ENCODE measurements around the gene WDR6. TPM values are rescaled to one million over a fixed set of nuclear protein-coding genes. Genes with fewer than 3 reads are reported as not detected.
A peak's percentile ranks its signal among the peaks of the same experiment; 100 is the strongest.

WDR6 gene
- total and polyA plus RNA-seq, 10 of the 15 experiments (the other 5 are each of a cell fraction or from before 2014, with no cell fraction given): 21.3 to 169 (median 107) TPM

- WGBS (ENCODE audit: insufficient coverage, insufficient replicate concordance, low lambda C conversion rate, missing lambda C conversion rate): 2% methylated on average over 12 of the region's 12 CpGs
- CTCF ChIA-PET: interaction anchor here (0.5 to 5.9 kb wide), 10 partner anchors 9 to 584 kb away, joined by 3 to 83 read pairs (median 6); partner anchors contain the start of genes IMPDH2, KLHDC8B, P4HTM and QRICH1
- H3K9me3 ChIP-seq (replicated peaks; ENCODE audit: control insufficient read depth, insufficient read depth, low read length): no peaks in the 10 kb centered on the region
- no TSS peak for BruUV-seq (replicated peaks)
- no peak overlapping the region; the same call in 1 of the 2 replicates for H2AFZ ChIP-seq (ENCODE audit: control insufficient read depth, low read depth, low read length)
- FAIRE-seq (no peak), DNase-seq (ENCODE audit: low read depth, low spot score) (no peak), ATAC-seq (no peak)
- in situ Hi-C loops (cut with MboI) (no loop called here), intact Hi-C loops (cut with micrococcal nuclease; ENCODE audit: unreplicated experiment) (loop anchor here (2.0 to 10.0 kb wide), 4 partner anchors 29 to 655 kb away; partner anchors contain the start of genes APEH, P4HTM, QRICH1 and USP4)
- TF ChIP-seq SMAD5 (IDR thresholded peaks at IDR 0.05; ENCODE audit: low read depth) (0 out of 2 replicates have a peak, but pooled peaks have one; percentile 18), IKZF1 (conservative IDR thresholded peaks at IDR 0.05) (0 out of 2 replicates have a peak, but pooled peaks have one; percentile 14), RAD21 (IDR thresholded peaks at IDR 0.05; ENCODE audit: insufficient read depth, low read depth, low read length) (no peak), TARDBP (IDR thresholded peaks at IDR 0.05; ENCODE audit: borderline replicate concordance) (no peak), WRNIP1 (IDR thresholded peaks at IDR 0.05; ENCODE audit: borderline replicate concordance, low read depth, low read length) (0 out of 2 replicates have a peak, but pooled peaks have one; percentile 77)
- H3K4me3 ChIP-seq: peak overlapping the region; percentile 95
- H4K20me1 ChIP-seq (ENCODE audit: control insufficient read depth, insufficient read depth): no peaks in the 10 kb centered on the region
- peaks cover 41% of the 10 kb centered on the region for H3K79me2 ChIP-seq (ENCODE audit: control insufficient read depth, insufficient read depth, low read length)
- H3K27ac ChIP-seq (ENCODE audit: control insufficient read depth, insufficient read depth): peak overlapping the region; percentile 94
- POLR2A ChIA-PET: interaction anchor here (0.5 to 4.3 kb wide), 14 partner anchors 9 to 450 kb away, joined by 3 to 69 read pairs (median 5); partner anchors contain the start of genes DAG1, IMPDH2, P4HTM and QRICH1
- SMC1A ChIA-PET (ENCODE audit: uncharacterized antibody, unreplicated experiment): interaction anchor here (0.6 to 4.2 kb wide), 7 partner anchors 10 to 584 kb away, joined by 3 to 21 read pairs (median 3); partner anchors contain the start of genes IMPDH2, QRICH1 and WDR6
- peaks cover 13% of the 10 kb centered on the region for H3K4me1 ChIP-seq (ENCODE audit: control insufficient read depth, insufficient read depth, low read length)
- RAD21 ChIA-PET (ENCODE audit: unreplicated experiment): interaction anchor here (0.7 to 4.1 kb wide), 8 partner anchors 9 to 555 kb away, joined by 3 to 40 read pairs (median 4); partner anchors contain the start of genes QRICH1, USP4 and WDR6
- peak overlapping the region; percentile 81 for H3K9ac ChIP-seq (ENCODE audit: control insufficient read depth, insufficient read depth, low read length)
- no peaks in the 10 kb centered on the region for H3K27me3 ChIP-seq (replicated peaks in 1 of 2; ENCODE audit: control insufficient read depth in 2 of 2, insufficient read depth in 2 of 2, low read length in 1 of 2)
- peaks cover 14 to 15% of the 10 kb centered on the region in 2 experiments for H3K36me3 ChIP-seq (ENCODE audit: control insufficient read depth in 2 of 2, insufficient read depth in 2 of 2, low read length in 1 of 2)
- H3K4me2 ChIP-seq (ENCODE audit: control insufficient read depth, insufficient read depth): peak overlapping the region; percentile 83
These were observed 12.7 kb downstream of the WDR6 start for GRCh38 chr3:49019941-49020329.
